ENCODE results near the gene ITGB2.

ITGB2 gene

GRCh38 chr21:44955141-44955797 lies 34.6 kb upstream of the ITGB2 start:
- DNase-seq (ENCODE audit: low read depth in 2 of 2) = no peak

- DNase-seq (ENCODE audit: low read depth in 2 of 2) = no peak
These were observed 33.6 kb upstream of the ITGB2 start for GRCh38 chr21:44954281-44954771.

- no peak for DNase-seq (ENCODE audit: low read depth in 2 of 2)
These were observed 32.9 kb upstream of the ITGB2 start for GRCh38 chr21:44953628-44954021.

GRCh38 chr21:44952929-44953627 lies 32.4 kb upstream of the ITGB2 start:
- DNase-seq (ENCODE audit: low read depth in 2 of 2) = no peak

GRCh38 chr21:44952116-44952928 lies 31.6 kb upstream of the ITGB2 start:
- DNase-seq (ENCODE audit: low read depth in 2 of 2) = no peak

- no peak for DNase-seq (ENCODE audit: low read depth in 2 of 2)
These were observed 30.7 kb upstream of the ITGB2 start for GRCh38 chr21:44951186-44951915.

- no peak for DNase-seq (ENCODE audit: low read depth in 2 of 2)
These were observed 29.7 kb upstream of the ITGB2 start for GRCh38 chr21:44950351-44950750.

GRCh38 chr21:44949779-44950198 lies 29.1 kb upstream of the ITGB2 start:
- peak; percentile 70 to 74 for DNase-seq (ENCODE audit: low read depth in 2 of 2)

GRCh38 chr21:44949161-44949778 lies 28.6 kb upstream of the ITGB2 start:
- DNase-seq (ENCODE audit: low read depth in 2 of 2) = no peak

- DNase-seq (ENCODE audit: low read depth in 2 of 2) = no peak
These were observed 27.9 kb upstream of the ITGB2 start for GRCh38 chr21:44948426-44949120.

- DNase-seq (ENCODE audit: low read depth in 2 of 2) = no peak
These were observed 27.2 kb upstream of the ITGB2 start for GRCh38 chr21:44947930-44948331.

- DNase-seq (ENCODE audit: low read depth in 2 of 2) = no peak
These were observed 26.6 kb upstream of the ITGB2 start for GRCh38 chr21:44947111-44947929.

GRCh38 chr21:44946254-44947041 lies 25.7 kb upstream of the ITGB2 start:
- DNase-seq (ENCODE audit: low read depth in 2 of 2) = no peak

- DNase-seq (ENCODE audit: low read depth in 2 of 2) = no peak
These were observed 23.9 kb upstream of the ITGB2 start for GRCh38 chr21:44944596-44944995.

GRCh38 chr21:44943686-44944550 lies 23.2 kb upstream of the ITGB2 start:
- no peak for DNase-seq (ENCODE audit: low read depth in 2 of 2)

GRCh38 chr21:44943005-44943685 lies 22.4 kb upstream of the ITGB2 start:
- no peak for DNase-seq (ENCODE audit: low read depth in 2 of 2)

- no peak for DNase-seq (ENCODE audit: low read depth in 2 of 2)
These were observed 21.9 kb upstream of the ITGB2 start for GRCh38 chr21:44942566-44942965.
